GM19397 (cell line): ENCODE results near the gene HS6ST2.
"Not testable (repeated sequence)": the region's sequence is repeated elsewhere in the genome, so short reads cannot be mapped to it uniquely, and the experiment has no call there.

Experiments
- ATAC-seq: cut with Tn5 transposase; IDR thresholded peaks from one replicate; pipeline ENCODE4 v1.9.1; 2021; ENCODE audit warnings: mild to moderate bottlenecking, moderate library complexity; ENCODE audit not compliant: unreplicated experiment

HS6ST2 gene

GRCh38 chrX:132958091-132958703 is at the start of gene HS6ST2:
Gene HS6ST2, minus strand, starts transcription at chrX:132958629.
- no peak for ATAC-seq

GRCh38 chrX:133007458-133007857 is 49.0 kb upstream of the HS6ST2 start:
- no peak for ATAC-seq

- ATAC-seq, result no peak
These were observed 47.2 kb upstream of the HS6ST2 start for GRCh38 chrX:133005616-133006015.

GRCh38 chrX:133005042-133005441 is 46.6 kb upstream of the HS6ST2 start:
- ATAC-seq, result no peak

- no peak for ATAC-seq
These were observed 40.8 kb upstream of the HS6ST2 start for GRCh38 chrX:132999209-132999608.

GRCh38 chrX:132990835-132991234 is 32.4 kb upstream of the HS6ST2 start:
- ATAC-seq, result no peak

GRCh38 chrX:132986556-132986955 is 28.1 kb upstream of the HS6ST2 start:
- no peak for ATAC-seq

- ATAC-seq, result no peak
These were observed 25.7 kb upstream of the HS6ST2 start for GRCh38 chrX:132984058-132984650.

GRCh38 chrX:132983496-132983895 is 25.1 kb upstream of the HS6ST2 start:
- ATAC-seq, result no peak

- ATAC-seq, result not testable (repeated sequence)
These were observed 21.6 kb upstream of the HS6ST2 start for GRCh38 chrX:132980035-132980434.

GRCh38 chrX:132968296-132968949 is 10.0 kb upstream of the HS6ST2 start:
- ATAC-seq, result no peak

- ATAC-seq, result no peak
These were observed 8.6 kb upstream of the HS6ST2 start for GRCh38 chrX:132967049-132967448.

GRCh38 chrX:132965461-132965860 is 7.0 kb upstream of the HS6ST2 start:
- ATAC-seq, result no peak

- no peak for ATAC-seq
These were observed 3.1 kb upstream of the HS6ST2 start for GRCh38 chrX:132961511-132961910.

- no peak for ATAC-seq
These were observed 978 bp downstream of the HS6ST2 start for GRCh38 chrX:132957211-132958090.

GRCh38 chrX:132956421-132957210 is 1.8 kb downstream of the HS6ST2 start:
- ATAC-seq, result no peak

GRCh38 chrX:132955690-132956089 is 2.7 kb downstream of the HS6ST2 start:
- ATAC-seq, result no peak

GRCh38 chrX:132954323-132954722 is 4.1 kb downstream of the HS6ST2 start:
- ATAC-seq, result no peak

- no peak for ATAC-seq
These were observed 5.1 kb downstream of the HS6ST2 start for GRCh38 chrX:132953354-132953753.

GRCh38 chrX:132948648-132949260 is 9.7 kb downstream of the HS6ST2 start:
- no peak for ATAC-seq
